ENCODE results near the gene APBB2.

GRCh38 chr4:41080976-41081375 is 133.4 kb downstream of the APBB2 start:
- TF ChIP-seq ZNF274 (IDR thresholded peaks at IDR 0.05; ENCODE audit: low read depth, low read length), result no peak
- no peak for TF ChIP-seq YY1 (IDR thresholded peaks at IDR 0.05; ENCODE audit: insufficient read depth, insufficient read length)
